H9 (cell line): ENCODE measurements around the gene SF3B1. TPM values are rescaled to one million over a fixed set of nuclear protein-coding genes. Genes with fewer than 3 reads are reported as not detected.

Source experiments
- DNase-seq: peaks from one replicate; pipeline ENCODE4 v3.0.0-alpha.2; 2017
- H2AFZ ChIP-seq: one replicate; pipeline ENCODE4 v1.6.1; 2013; ENCODE audit warnings: mild to moderate bottlenecking, low read length, control low read depth, moderate library complexity
- H2AK5ac ChIP-seq: 2 replicates; pipeline ENCODE4 v1.6.1; 2013; ENCODE audit warnings: low read length, control low read depth, mixed read lengths; ENCODE audit not compliant: insufficient read length
- H2BK120ac ChIP-seq: one replicate; pipeline ENCODE4 v1.6.1; 2013; ENCODE audit warnings: low read depth, mild to moderate bottlenecking, low read length, control low read depth, inconsistent platforms; ENCODE audit not compliant: poor library complexity, severe bottlenecking
- H2BK12ac ChIP-seq: 2 replicates; pipeline ENCODE4 v1.6.1; 2013; ENCODE audit warnings: low read length, control low read depth, mixed read lengths, low read depth; ENCODE audit not compliant: insufficient read length
- H2BK15ac ChIP-seq: 2 replicates; pipeline ENCODE4 v1.6.1; 2013; ENCODE audit warnings: low read depth, low read length, control low read depth
- H2BK20ac ChIP-seq: one replicate; pipeline ENCODE4 v1.6.1; 2013; ENCODE audit warnings: low read depth, mild to moderate bottlenecking, low read length, control low read depth, inconsistent platforms; ENCODE audit not compliant: poor library complexity, severe bottlenecking
- H2BK5ac ChIP-seq: 2 replicates; pipeline ENCODE4 v1.6.1; 2013; ENCODE audit warnings: low read length, control low read depth, mixed read lengths; ENCODE audit not compliant: insufficient read length
- H3K14ac ChIP-seq: 2 replicates; pipeline ENCODE4 v1.6.1; 2013; ENCODE audit warnings: low read length, control low read depth; ENCODE audit not compliant: insufficient read depth
- H3K18ac ChIP-seq: 2 replicates; pipeline ENCODE4 v1.6.1; 2013; ENCODE audit warnings: low read depth, mild to moderate bottlenecking, mixed read lengths, low read length, control low read depth; ENCODE audit not compliant: insufficient read length
- H3K23ac ChIP-seq: 2 replicates; pipeline ENCODE4 v1.6.1; 2013; ENCODE audit warnings: low read length, control low read depth, mixed read lengths, low read depth; ENCODE audit not compliant: insufficient read length
- H3K23me2 ChIP-seq: 2 replicates; pipeline ENCODE4 v1.6.1; 2013; ENCODE audit warnings: low read depth, mild to moderate bottlenecking, mixed read lengths, low read length, control low read depth; ENCODE audit not compliant: insufficient read length, poor library complexity, severe bottlenecking
- H3K27ac ChIP-seq: 2 replicates; pipeline ENCODE4 v1.5.1; 2013; ENCODE audit warnings: low read length, control low read depth, mixed read lengths, low read depth; ENCODE audit not compliant: insufficient read length
- H3K27me3 ChIP-seq: 2 replicates; pipeline ENCODE4 v1.6.1; 2013; ENCODE audit warnings: low read length, control low read depth, inconsistent platforms; ENCODE audit not compliant: insufficient read depth
- H3K4ac ChIP-seq: 2 replicates; pipeline ENCODE4 v1.6.1; 2013; ENCODE audit warnings: low read depth, mild to moderate bottlenecking, control low read depth, inconsistent platforms, low read length, moderate library complexity
- H3K4me1 ChIP-seq: 2 replicates; pipeline ENCODE4 v1.6.1; 2013; ENCODE audit warnings: low read length, control low read depth, inconsistent platforms; ENCODE audit not compliant: insufficient read depth
- H3K4me2 ChIP-seq: 2 replicates; pipeline ENCODE4 v1.6.1; 2013; ENCODE audit warnings: low read length, control low read depth, mixed read lengths; ENCODE audit not compliant: insufficient read length, insufficient read depth
- H3K56ac ChIP-seq: 2 replicates; pipeline ENCODE4 v1.6.1; 2013; ENCODE audit warnings: low read depth, mild to moderate bottlenecking, mixed read lengths, low read length, control low read depth; ENCODE audit not compliant: insufficient read length
- H3K79me1 ChIP-seq: 2 replicates; pipeline ENCODE4 v1.6.1; 2013; ENCODE audit warnings: low read depth, mild to moderate bottlenecking, moderate library complexity, low read length, control low read depth, inconsistent platforms; ENCODE audit not compliant: insufficient read depth, poor library complexity, severe bottlenecking
- H3K79me2 ChIP-seq: 2 replicates; pipeline ENCODE4 v1.6.1; 2013; ENCODE audit warnings: low read length, control low read depth, inconsistent platforms; ENCODE audit not compliant: insufficient read depth
- H3K9ac ChIP-seq: 2 replicates; pipeline ENCODE4 v1.6.1; 2013; ENCODE audit warnings: low read length, control low read depth, mixed read lengths; ENCODE audit not compliant: insufficient read length; ENCODE audit errors: extremely low read depth
- H3K9me3 ChIP-seq: one replicate; pipeline ENCODE4 v1.6.1; 2013; ENCODE audit warnings: low read depth, low read length, inconsistent platforms; ENCODE audit not compliant: control insufficient read depth
- H3T11ph ChIP-seq: one replicate; pipeline ENCODE4 v1.6.1; 2013; ENCODE audit warnings: mild to moderate bottlenecking, low read length, control low read depth, inconsistent platforms
- H4K20me1 ChIP-seq: one replicate; pipeline ENCODE4 v1.6.1; 2013; ENCODE audit not compliant: control insufficient read depth, insufficient read length, insufficient read depth
- H4K5ac ChIP-seq: 2 replicates; pipeline ENCODE4 v1.6.1; 2013; ENCODE audit warnings: low read depth, mild to moderate bottlenecking, mixed read lengths, low read length, control low read depth; ENCODE audit not compliant: insufficient read length
- H4K8ac ChIP-seq: replicated peaks from 2 replicates; pipeline ENCODE4 v1.6.1; 2013; ENCODE audit warnings: low read length, control low read depth, mixed read lengths, low read depth; ENCODE audit not compliant: insufficient read length
- H4K91ac ChIP-seq: 2 replicates; pipeline ENCODE4 v1.6.1; 2013; ENCODE audit warnings: low read depth, mild to moderate bottlenecking, moderate library complexity, mixed read lengths, low read length, control low read depth; ENCODE audit not compliant: insufficient read length
- H3K27ac Mint-ChIP-seq, 3 experiments: 2 replicates in 2 of 3; 3 replicates in 1 of 3; pipeline ENCODE4 v1.8.0; 2020 to 2021; ENCODE audit warnings: mixed read lengths in 3 of 3, mild to moderate bottlenecking in 1 of 3, moderate library complexity in 1 of 3
- H3K27me3 Mint-ChIP-seq: 2 replicates; pipeline ENCODE4 v1.8.0; 2021; ENCODE audit warnings: low read depth, mild to moderate bottlenecking, moderate library complexity, mixed read lengths
- H3K36me3 Mint-ChIP-seq, 3 experiments: 2 replicates in 2 of 3; 3 replicates in 1 of 3; pipeline ENCODE4 v1.8.0; 2020 to 2021; ENCODE audit warnings: low read depth in 3 of 3, mixed read lengths in 3 of 3; ENCODE audit not compliant: insufficient read depth in 1 of 3
- H3K4me1 Mint-ChIP-seq, 2 experiments: 2 replicates each; pipeline ENCODE4 v1.8.0; 2020; ENCODE audit warnings: mixed read lengths in 2 of 2
- H3K4me3 Mint-ChIP-seq, 2 experiments: 2 replicates in 1 of 2; 3 replicates in 1 of 2; pipeline ENCODE4 v1.8.0; 2020 to 2021; ENCODE audit warnings: mild to moderate bottlenecking in 2 of 2, mixed read lengths in 2 of 2, moderate library complexity in 1 of 2
- H3K9me3 Mint-ChIP-seq, 2 experiments: 2 replicates in 1 of 2; 3 replicates in 1 of 2; pipeline ENCODE4 v1.8.0; 2020; ENCODE audit warnings: mild to moderate bottlenecking in 2 of 2, mixed read lengths in 2 of 2, moderate library complexity in 1 of 2
- WGBS: extraction: QIAGEN DNeasy Blood & Tissue Kit; methylation state at CpG from one replicate; pipeline ENCODE4 v1.1.7; 2013; ENCODE audit warnings: missing lambda C conversion rate, low lambda C conversion rate, mixed read lengths; ENCODE audit not compliant: insufficient read length; ENCODE audit errors: extremely low coverage; 5-methylcytosine and 5-hydroxymethylcytosine counted together
- total RNA-seq: library from RNA; stranded (reverse); gene quantifications from 2 replicates; pipeline ENCODE4 v1.2.1, GENCODE V29; 2021
- TF ChIP-seq, protein P1 (sequence below): fragments of 200-600 bp; sonication (generic); conservative IDR thresholded peaks from 3 replicates; pipeline ENCODE4 v1.8.0; 2021; ENCODE audit warnings: antibody characterized with exemption, mild to moderate bottlenecking

Gene SF3B1
- total RNA-seq, 1 experiment from 2014 or later, result 278 TPM

DNA sequence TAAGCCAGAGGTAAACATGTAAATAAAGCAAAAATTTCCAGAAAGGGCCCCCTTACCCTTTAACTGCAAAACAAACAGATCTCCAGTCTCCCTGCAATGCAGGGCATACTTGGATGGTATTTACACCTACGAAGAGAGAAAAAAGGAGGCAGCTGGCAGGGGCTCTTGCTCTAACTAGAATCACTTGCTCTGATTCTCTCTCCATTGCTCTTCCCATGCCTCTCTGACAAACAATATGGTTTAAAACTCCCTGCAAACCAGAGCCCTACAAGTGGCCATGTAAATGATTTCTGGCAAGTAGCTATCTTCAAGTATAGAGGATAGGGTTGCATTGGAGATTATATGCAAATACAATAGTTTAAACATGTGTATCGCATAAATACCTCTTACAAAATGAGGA, 35.9 kb downstream of the SF3B1 start:
- no peak overlapping the region for H3K27ac Mint-ChIP-seq
- H3K4me3 Mint-ChIP-seq, result no peak overlapping the region
- WGBS, result no CpG with 5 or more reads among the region's 2 CpGs
- H4K20me1 ChIP-seq, result no peaks in the 10 kb centered on the region
- no peaks in the 10 kb centered on the region for H3K4me1 ChIP-seq
- H3K79me1 ChIP-seq, result no peaks in the 10 kb centered on the region
- no peak overlapping the region for H2AFZ ChIP-seq
- no peak overlapping the region for H4K91ac ChIP-seq
- H2BK12ac ChIP-seq, result no peak overlapping the region
- no peak overlapping the region for H4K5ac ChIP-seq
- H3K23ac ChIP-seq, result no peak overlapping the region
- no peak overlapping the region for H3K4ac ChIP-seq
- H2BK120ac ChIP-seq, result no peak overlapping the region
- no peaks in the 10 kb centered on the region for H3K79me2 ChIP-seq
- H4K8ac ChIP-seq, result no peak overlapping the region
- no peak overlapping the region for H3K18ac ChIP-seq
- no peak overlapping the region for H2AK5ac ChIP-seq
- H3K36me3 Mint-ChIP-seq, result peaks cover 52 to 96% (median 94%) of the 10 kb centered on the region in 3 experiments
- no peaks in the 10 kb centered on the region for H3K4me1 Mint-ChIP-seq
- H3K27me3 ChIP-seq, result no peaks in the 10 kb centered on the region
- no peak overlapping the region for H3K27ac ChIP-seq
- no peaks in the 10 kb centered on the region for H3K9me3 Mint-ChIP-seq
- no peaks in the 10 kb centered on the region for H3K23me2 ChIP-seq
- TF ChIP-seq, protein P1, sequence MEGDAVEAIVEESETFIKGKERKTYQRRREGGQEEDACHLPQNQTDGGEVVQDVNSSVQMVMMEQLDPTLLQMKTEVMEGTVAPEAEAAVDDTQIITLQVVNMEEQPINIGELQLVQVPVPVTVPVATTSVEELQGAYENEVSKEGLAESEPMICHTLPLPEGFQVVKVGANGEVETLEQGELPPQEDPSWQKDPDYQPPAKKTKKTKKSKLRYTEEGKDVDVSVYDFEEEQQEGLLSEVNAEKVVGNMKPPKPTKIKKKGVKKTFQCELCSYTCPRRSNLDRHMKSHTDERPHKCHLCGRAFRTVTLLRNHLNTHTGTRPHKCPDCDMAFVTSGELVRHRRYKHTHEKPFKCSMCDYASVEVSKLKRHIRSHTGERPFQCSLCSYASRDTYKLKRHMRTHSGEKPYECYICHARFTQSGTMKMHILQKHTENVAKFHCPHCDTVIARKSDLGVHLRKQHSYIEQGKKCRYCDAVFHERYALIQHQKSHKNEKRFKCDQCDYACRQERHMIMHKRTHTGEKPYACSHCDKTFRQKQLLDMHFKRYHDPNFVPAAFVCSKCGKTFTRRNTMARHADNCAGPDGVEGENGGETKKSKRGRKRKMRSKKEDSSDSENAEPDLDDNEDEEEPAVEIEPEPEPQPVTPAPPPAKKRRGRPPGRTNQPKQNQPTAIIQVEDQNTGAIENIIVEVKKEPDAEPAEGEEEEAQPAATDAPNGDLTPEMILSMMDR, result no peak
- no peak overlapping the region for H2BK5ac ChIP-seq
- H3K4me2 ChIP-seq, result no peak overlapping the region
- no peak for DNase-seq
- no peak overlapping the region for H3K56ac ChIP-seq
- H3K9ac ChIP-seq, result no peak overlapping the region
- H3K27me3 Mint-ChIP-seq, result no peaks in the 10 kb centered on the region
- no peak overlapping the region for H2BK20ac ChIP-seq
- no peak overlapping the region for H3T11ph ChIP-seq
- H3K9me3 ChIP-seq, result no peaks in the 10 kb centered on the region
- H2BK15ac ChIP-seq, result no peak overlapping the region
- no peak overlapping the region for H3K14ac ChIP-seq
